ENCODE results near the gene NOP53. TPM values are rescaled to one million over a fixed set of nuclear protein-coding genes. Genes with fewer than 3 reads are reported as not detected.

Gene NOP53
- total and polyA plus RNA-seq, 2 donors (not counting 1 experiment from before 2014, with no cell fraction given): 59.6 to 60.8 TPM

DNA sequence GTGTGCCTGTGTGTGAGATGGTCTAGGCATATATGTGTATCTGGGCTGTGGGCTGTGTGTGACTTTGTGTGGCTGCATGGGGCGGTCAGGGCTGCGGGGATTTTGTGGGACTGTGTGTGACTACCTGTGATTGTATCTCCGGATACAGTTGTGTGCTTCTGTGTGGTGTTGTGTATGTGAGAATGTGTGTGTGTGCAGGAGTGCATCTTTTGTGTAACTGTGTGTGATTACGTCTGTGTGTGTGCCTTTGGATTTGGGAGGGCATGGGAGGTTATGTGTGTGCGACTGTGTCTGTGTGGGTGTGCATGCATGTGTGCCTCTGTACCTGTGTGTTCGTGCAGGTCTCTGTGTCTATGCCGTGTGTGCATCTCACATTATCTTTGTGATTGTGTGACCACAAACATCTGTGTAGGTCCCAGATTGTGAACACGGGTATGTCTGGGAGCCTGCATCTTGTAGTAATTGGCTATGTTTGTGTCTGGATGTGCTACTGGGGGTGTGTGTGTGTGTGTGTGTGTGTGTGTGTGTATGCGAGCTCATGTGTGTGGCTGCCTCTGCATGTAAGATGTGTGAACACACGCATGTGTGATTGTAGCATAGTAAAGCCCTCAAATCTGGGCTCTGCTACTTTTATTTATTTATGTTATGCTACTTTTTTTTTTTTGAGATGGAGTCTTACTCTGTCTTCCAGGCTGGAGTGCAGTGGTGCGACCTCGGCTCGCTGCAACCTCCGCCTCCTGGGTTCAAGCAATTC is 24.5 kb upstream of the NOP53 start:
- H2AFZ ChIP-seq (ENCODE audit: low read length): no peak overlapping the region
- H4K20me1 ChIP-seq (ENCODE audit: control insufficient read depth, extremely low read depth, insufficient read depth, low read length): no peaks in the 10 kb centered on the region
- H3K4me2 ChIP-seq (ENCODE audit: extremely low read depth, insufficient read depth, low read length): peak overlapping the region; percentile 97
- H3K4me1 ChIP-seq (ENCODE audit: control insufficient read depth, extremely low read depth, insufficient read depth, low read length): peaks cover 50% of the 10 kb centered on the region
- H3K27ac ChIP-seq (ENCODE audit: insufficient read depth, low read length): peak overlapping the region; percentile 85
- DNase-seq (ENCODE audit: low read depth in 2 of 2): peak in 1 of 2 donors; percentile 55
- H3K9ac ChIP-seq (ENCODE audit: insufficient read depth, low read length): no peak overlapping the region
- peaks cover 55% of the 10 kb centered on the region for H3K79me2 ChIP-seq (ENCODE audit: control insufficient read depth, insufficient read depth, low read length)
- peaks cover 35% of the 10 kb centered on the region for H3K36me3 ChIP-seq (ENCODE audit: control insufficient read depth, insufficient read depth, low read length)
- no peak for TF ChIP-seq CTCF (conservative IDR thresholded peaks at IDR 0.05 in 1 of 2, IDR thresholded peaks at IDR 0.05 in 1 of 2; ENCODE audit: low read depth in 1 of 2, low read length in 2 of 2)
- no peak for TF ChIP-seq EZH2 (IDR thresholded peaks at IDR 0.05; ENCODE audit: low read length, missing control alignments)
- no peaks in the 10 kb centered on the region for H3K9me3 ChIP-seq (ENCODE audit: control insufficient read depth, insufficient read depth, low read depth, low read length)
- H3K27me3 ChIP-seq (ENCODE audit: control insufficient read depth, insufficient read depth, low read length): no peaks in the 10 kb centered on the region
- H3K4me3 ChIP-seq (replicated peaks in 1 of 4; ENCODE audit: control extremely low read depth in 1 of 4, insufficient read depth in 1 of 4, low read depth in 3 of 4, low read length in 4 of 4): peak overlapping the region; percentile 21 to 46 (median 42)

DNA sequence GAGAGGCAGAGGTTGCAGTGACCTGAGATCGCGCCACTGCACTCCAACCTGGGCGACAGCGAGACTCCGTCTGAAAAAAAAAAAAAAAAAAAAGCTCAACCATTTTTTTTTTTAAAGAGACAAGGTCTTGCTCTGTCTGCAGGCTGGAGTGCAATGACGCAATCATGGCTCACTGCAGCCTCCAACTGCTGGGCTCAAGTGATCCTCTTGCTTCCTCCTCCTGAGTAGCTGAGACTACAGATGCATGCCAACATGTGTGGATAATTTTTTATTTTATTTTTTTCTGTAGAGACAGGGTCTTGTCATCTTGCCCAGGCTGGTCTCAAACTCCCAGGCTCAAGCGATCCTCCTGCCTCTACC is 21.8 kb upstream of the NOP53 start:
- Histone ChIP-seq H3K27me3 (ENCODE audit: control insufficient read depth, insufficient read depth, low read length) (no peaks in the 10 kb centered on the region), H3K9ac (ENCODE audit: insufficient read depth, low read length) (no peak overlapping the region), H3K4me1 (ENCODE audit: control insufficient read depth, extremely low read depth, insufficient read depth, low read length) (peaks cover 51% of the 10 kb centered on the region), H3K27ac (ENCODE audit: insufficient read depth, low read length) (peak overlapping the region; percentile 96), H3K79me2 (ENCODE audit: control insufficient read depth, insufficient read depth, low read length) (peaks cover 52% of the 10 kb centered on the region), H4K20me1 (ENCODE audit: control insufficient read depth, extremely low read depth, insufficient read depth, low read length) (no peaks in the 10 kb centered on the region), H3K36me3 (ENCODE audit: control insufficient read depth, insufficient read depth, low read length) (peaks cover 35% of the 10 kb centered on the region), H2AFZ (ENCODE audit: low read length) (no peak overlapping the region), H3K4me2 (ENCODE audit: extremely low read depth, insufficient read depth, low read length) (peak overlapping the region; percentile 75), H3K9me3 (ENCODE audit: control insufficient read depth, insufficient read depth, low read depth, low read length) (no peaks in the 10 kb centered on the region), H3K4me3 (replicated peaks in 1 of 4; ENCODE audit: control extremely low read depth in 1 of 4, insufficient read depth in 1 of 4, low read depth in 3 of 4, low read length in 4 of 4) (peak overlapping the region in 1 of 4 experiments; percentile 29)
- TF ChIP-seq CTCF (conservative IDR thresholded peaks at IDR 0.05 in 1 of 2, IDR thresholded peaks at IDR 0.05 in 1 of 2; ENCODE audit: low read depth in 1 of 2, low read length in 2 of 2) (no peak), EZH2 (IDR thresholded peaks at IDR 0.05; ENCODE audit: low read length, missing control alignments) (no peak)
- DNase-seq (ENCODE audit: low read depth in 2 of 2): peak; percentile 93

- no peaks in the 10 kb centered on the region for H4K20me1 ChIP-seq (ENCODE audit: control insufficient read depth, extremely low read depth, insufficient read depth, low read length)
- peaks cover 63% of the 10 kb centered on the region for H3K79me2 ChIP-seq (ENCODE audit: control insufficient read depth, insufficient read depth, low read length)
- peaks cover 49% of the 10 kb centered on the region for H3K4me1 ChIP-seq (ENCODE audit: control insufficient read depth, extremely low read depth, insufficient read depth, low read length)
- no peak overlapping the region for H3K4me2 ChIP-seq (ENCODE audit: extremely low read depth, insufficient read depth, low read length)
- H3K9ac ChIP-seq (ENCODE audit: insufficient read depth, low read length): no peak overlapping the region
- H3K27ac ChIP-seq (ENCODE audit: insufficient read depth, low read length): peak overlapping the region; percentile 50
- no peaks in the 10 kb centered on the region for H3K27me3 ChIP-seq (ENCODE audit: control insufficient read depth, insufficient read depth, low read length)
- DNase-seq (ENCODE audit: low read depth in 2 of 2): no peak
- H2AFZ ChIP-seq (ENCODE audit: low read length): no peak overlapping the region
- TF ChIP-seq EZH2 (IDR thresholded peaks at IDR 0.05; ENCODE audit: low read length, missing control alignments) (no peak), CTCF (conservative IDR thresholded peaks at IDR 0.05 in 1 of 2, IDR thresholded peaks at IDR 0.05 in 1 of 2; ENCODE audit: low read depth in 1 of 2, low read length in 2 of 2) (no peak)
- H3K4me3 ChIP-seq (replicated peaks in 1 of 4; ENCODE audit: control extremely low read depth in 1 of 4, insufficient read depth in 1 of 4, low read depth in 3 of 4, low read length in 4 of 4): no peak overlapping the region
- no peaks in the 10 kb centered on the region for H3K9me3 ChIP-seq (ENCODE audit: control insufficient read depth, insufficient read depth, low read depth, low read length)
- H3K36me3 ChIP-seq (ENCODE audit: control insufficient read depth, insufficient read depth, low read length): peaks cover 41% of the 10 kb centered on the region
Measured at GRCh38 chr19:47725759-47726401, 19.5 kb upstream of the NOP53 start.

Data from fibroblast of lung (primary cell).